MM.1S (cell line): ENCODE measurements around the gene DYNC1I2.

Source experiments
- DNase-seq: peaks from one replicate; pipeline ENCODE4 v3.0.0-alpha.2; 2015
- H2AFZ ChIP-seq: fragments of 300-600 bp; sonication (generic); 2 replicates; pipeline ENCODE4 v1.6.0; 2016; ENCODE audit warnings: antibody characterized with exemption, low read length
- H3F3A ChIP-seq: fragments of 300-600 bp; sonication (generic); 2 replicates; pipeline ENCODE4 v1.6.1; 2016; ENCODE audit warnings: mild to moderate bottlenecking, antibody characterized with exemption, low read length, moderate library complexity, mixed read lengths; ENCODE audit not compliant: insufficient read depth
- H3K27ac ChIP-seq: fragments of 300-600 bp; sonication (generic); 2 replicates; pipeline ENCODE4 v1.5.1; 2016; ENCODE audit warnings: mild to moderate bottlenecking, low read length
- H3K27me3 ChIP-seq: fragments of 300-600 bp; sonication (generic); replicated peaks from 2 replicates; pipeline ENCODE4 v1.6.0; 2016; ENCODE audit warnings: low read length; ENCODE audit not compliant: insufficient read depth
- H3K36me3 ChIP-seq: fragments of 300-600 bp; sonication (generic); replicated peaks from 2 replicates; pipeline ENCODE4 v1.6.1; 2016; ENCODE audit warnings: mild to moderate bottlenecking, low read length, mixed read lengths; ENCODE audit not compliant: insufficient read depth
- H3K4me1 ChIP-seq: fragments of 300-600 bp; sonication (generic); 2 replicates; pipeline ENCODE4 v1.6.1; 2016; ENCODE audit warnings: low read length, mixed read lengths
- H3K4me2 ChIP-seq: fragments of 300-600 bp; sonication (generic); 2 replicates; pipeline ENCODE4 v1.6.0; 2016; ENCODE audit warnings: low read depth, low read length
- H3K4me3 ChIP-seq: fragments of 300-600 bp; sonication (generic); 2 replicates; pipeline ENCODE4 v1.5.1; 2016; ENCODE audit warnings: low read length, mixed read lengths
- H3K79me2 ChIP-seq: fragments of 300-600 bp; sonication (generic); 2 replicates; pipeline ENCODE4 v1.6.1; 2016; ENCODE audit warnings: mixed run types, low read length, mixed read lengths
- H3K9ac ChIP-seq: fragments of 300-600 bp; sonication (generic); 2 replicates; pipeline ENCODE4 v1.6.1; 2016; ENCODE audit warnings: low read length, mixed read lengths
- H3K9me2 ChIP-seq: fragments of 300-600 bp; sonication (generic); replicated peaks from 2 replicates; pipeline ENCODE4 v1.6.1; 2016; ENCODE audit warnings: mild to moderate bottlenecking, low read length, mixed read lengths; ENCODE audit not compliant: insufficient read depth
- H3K9me3 ChIP-seq: fragments of 300-600 bp; sonication (generic); replicated peaks from 2 replicates; pipeline ENCODE4 v1.6.1; 2016; ENCODE audit warnings: mild to moderate bottlenecking, low read length, mixed read lengths; ENCODE audit not compliant: insufficient read depth
- H4K20me1 ChIP-seq: fragments of 300-600 bp; sonication (generic); 2 replicates; pipeline ENCODE4 v1.6.1; 2016; ENCODE audit warnings: mild to moderate bottlenecking, low read length, moderate library complexity, mixed read lengths; ENCODE audit not compliant: insufficient read depth
- EZH2 ChIP-seq: fragments of 300-600 bp; sonication (generic); optimal IDR thresholded peaks from 2 replicates; pipeline ENCODE3; 2017; ENCODE audit warnings: low read depth, mild to moderate bottlenecking, antibody characterized with exemption, low read length, mixed read lengths
- EZH2phosphoT487 ChIP-seq: fragments of 300-600 bp; sonication (generic); IDR thresholded peaks from 2 replicates; pipeline ENCODE4 v1.6.1; 2018; ENCODE audit warnings: antibody characterized with exemption, low read length
- TF ChIP-seq, protein P1 (sequence below): fragments of 300-600 bp; sonication (generic); IDR thresholded peaks from 2 replicates; pipeline ENCODE4 v1.5.1; 2016; ENCODE audit warnings: antibody characterized with exemption, low read length, mixed read lengths

The DYNC1I2 gene

DNA sequence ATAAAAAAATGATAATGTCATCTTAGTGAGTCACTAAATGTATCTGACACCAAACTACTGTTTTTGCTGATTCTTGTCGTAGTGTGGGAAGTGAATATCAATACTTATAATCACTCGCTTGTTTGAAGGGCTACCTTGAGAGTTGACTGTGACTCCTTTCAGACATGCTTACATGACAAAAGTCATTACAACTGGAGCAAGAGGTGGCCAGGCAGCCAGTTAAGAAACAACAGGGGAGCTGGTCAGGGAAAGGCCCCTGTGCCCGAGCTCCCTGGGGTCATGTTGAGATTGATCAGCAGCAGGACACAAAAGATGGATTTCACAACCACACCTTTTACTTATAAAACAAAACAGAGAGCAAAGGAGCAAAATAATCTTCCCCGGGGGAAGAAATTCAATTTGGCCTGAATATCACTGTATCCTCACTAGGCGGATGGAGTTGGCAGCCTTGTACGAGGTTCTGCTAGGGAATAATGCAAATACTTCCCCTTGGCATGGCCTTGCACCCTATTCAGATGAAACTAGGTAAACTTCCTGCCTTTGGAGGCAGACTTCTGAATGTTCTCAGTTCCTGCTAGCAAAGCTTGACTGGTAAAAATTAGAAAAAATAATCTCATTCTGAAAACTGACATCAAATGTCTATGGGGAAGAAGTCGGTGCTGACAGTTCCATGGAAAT, 101.2 kb downstream of the DYNC1I2 start:
- Histone ChIP-seq H2AFZ (no peak overlapping the region), H3K36me3 (0 out of 2 replicates have a peak, but pooled peaks cover 11% of the 10 kb centered on the region), H4K20me1 (no peaks in the 10 kb centered on the region), H3F3A (no peaks in the 10 kb centered on the region), H3K4me2 (no peak overlapping the region), H3K9ac (no peak overlapping the region), H3K9me2 (no peaks in the 10 kb centered on the region), H3K9me3 (no peaks in the 10 kb centered on the region), H3K4me3 (no peak overlapping the region), H3K4me1 (no peaks in the 10 kb centered on the region), H3K79me2 (no peaks in the 10 kb centered on the region), H3K27me3 (no peaks in the 10 kb centered on the region), H3K27ac (no peak overlapping the region)
- DNase-seq = no peak
- TF ChIP-seq EZH2 = no peak
- TF ChIP-seq, protein P1, sequence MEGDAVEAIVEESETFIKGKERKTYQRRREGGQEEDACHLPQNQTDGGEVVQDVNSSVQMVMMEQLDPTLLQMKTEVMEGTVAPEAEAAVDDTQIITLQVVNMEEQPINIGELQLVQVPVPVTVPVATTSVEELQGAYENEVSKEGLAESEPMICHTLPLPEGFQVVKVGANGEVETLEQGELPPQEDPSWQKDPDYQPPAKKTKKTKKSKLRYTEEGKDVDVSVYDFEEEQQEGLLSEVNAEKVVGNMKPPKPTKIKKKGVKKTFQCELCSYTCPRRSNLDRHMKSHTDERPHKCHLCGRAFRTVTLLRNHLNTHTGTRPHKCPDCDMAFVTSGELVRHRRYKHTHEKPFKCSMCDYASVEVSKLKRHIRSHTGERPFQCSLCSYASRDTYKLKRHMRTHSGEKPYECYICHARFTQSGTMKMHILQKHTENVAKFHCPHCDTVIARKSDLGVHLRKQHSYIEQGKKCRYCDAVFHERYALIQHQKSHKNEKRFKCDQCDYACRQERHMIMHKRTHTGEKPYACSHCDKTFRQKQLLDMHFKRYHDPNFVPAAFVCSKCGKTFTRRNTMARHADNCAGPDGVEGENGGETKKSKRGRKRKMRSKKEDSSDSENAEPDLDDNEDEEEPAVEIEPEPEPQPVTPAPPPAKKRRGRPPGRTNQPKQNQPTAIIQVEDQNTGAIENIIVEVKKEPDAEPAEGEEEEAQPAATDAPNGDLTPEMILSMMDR = no peak
- no peak for TF ChIP-seq EZH2phosphoT487

DNA sequence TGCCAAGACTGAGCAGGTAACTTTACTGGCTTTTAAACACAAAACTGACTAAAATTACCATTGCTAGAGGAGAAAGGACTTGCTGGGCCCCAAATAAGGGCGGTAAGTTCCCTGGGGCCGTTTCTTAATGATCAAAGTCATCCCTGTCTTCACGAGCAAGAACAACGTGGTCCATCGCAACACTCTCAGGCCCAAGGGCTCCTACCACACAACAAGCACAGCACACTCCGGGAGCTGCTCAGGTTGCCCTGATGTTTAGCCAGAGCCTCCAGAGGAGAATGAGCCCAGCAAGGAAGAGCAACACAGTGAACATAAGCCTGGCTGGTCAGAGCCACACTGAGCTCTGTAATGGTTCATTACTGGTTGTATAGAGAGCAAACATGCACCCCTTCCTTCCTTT, 102.7 kb downstream of the DYNC1I2 start:
- H2AFZ ChIP-seq = no peak overlapping the region
- no peak for DNase-seq
- no peaks in the 10 kb centered on the region for H4K20me1 ChIP-seq
- H3K4me3 ChIP-seq = no peak overlapping the region
- no peaks in the 10 kb centered on the region for H3K9me3 ChIP-seq
- no peaks in the 10 kb centered on the region for H3K4me1 ChIP-seq
- no peak overlapping the region for H3K9ac ChIP-seq
- H3K36me3 ChIP-seq = 0 out of 2 replicates have a peak, but pooled peaks cover 11% of the 10 kb centered on the region
- no peaks in the 10 kb centered on the region for H3F3A ChIP-seq
- no peak overlapping the region for H3K27ac ChIP-seq
- H3K9me2 ChIP-seq = no peaks in the 10 kb centered on the region
- H3K27me3 ChIP-seq = no peaks in the 10 kb centered on the region
- H3K4me2 ChIP-seq = no peak overlapping the region
- no peaks in the 10 kb centered on the region for H3K79me2 ChIP-seq
- TF ChIP-seq, protein P1 = no peak
- TF ChIP-seq EZH2 (no peak), EZH2phosphoT487 (no peak)

DNA sequence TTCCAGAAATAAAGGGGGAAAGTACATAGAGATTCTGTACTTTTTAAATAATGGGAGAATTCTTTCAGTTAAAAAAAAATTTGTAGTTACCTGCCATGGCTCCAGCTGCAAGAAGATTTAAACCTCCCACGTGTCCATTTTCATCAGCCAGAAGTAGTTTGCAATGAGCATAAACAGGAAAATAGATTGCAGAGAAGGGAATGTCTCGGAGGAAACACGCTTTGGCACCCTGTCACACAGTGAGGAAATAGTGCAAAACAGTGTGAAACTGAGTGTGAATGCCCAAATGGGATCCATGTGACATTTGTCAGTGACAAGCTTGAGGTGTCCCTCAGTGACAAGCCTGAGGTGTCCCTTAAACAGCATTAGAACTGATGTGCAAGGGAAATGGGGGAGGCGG, 104.1 kb downstream of the DYNC1I2 start:
- H2AFZ ChIP-seq = no peak overlapping the region
- no peak overlapping the region for H3K27ac ChIP-seq
- H3K9me2 ChIP-seq = no peaks in the 10 kb centered on the region
- H4K20me1 ChIP-seq = no peaks in the 10 kb centered on the region
- H3K4me1 ChIP-seq = no peaks in the 10 kb centered on the region
- H3K79me2 ChIP-seq = no peaks in the 10 kb centered on the region
- TF ChIP-seq EZH2 (no peak), EZH2phosphoT487 (no peak)
- TF ChIP-seq, protein P1 = no peak
- H3K4me3 ChIP-seq = no peak overlapping the region
- no peak overlapping the region for H3K4me2 ChIP-seq
- H3K36me3 ChIP-seq = 0 out of 2 replicates have a peak, but pooled peaks cover 4% of the 10 kb centered on the region
- DNase-seq = no peak
- no peak overlapping the region for H3K9ac ChIP-seq
- no peaks in the 10 kb centered on the region for H3F3A ChIP-seq
- no peaks in the 10 kb centered on the region for H3K9me3 ChIP-seq
- H3K27me3 ChIP-seq = no peaks in the 10 kb centered on the region
